Loucy (cell line): ENCODE results near the gene MBTD1.

Experiments used
- H2AFZ ChIP-seq: fragments of 200-600 bp; sonication (generic); 2 replicates; pipeline ENCODE4 v1.6.0; 2016; ENCODE audit warnings: antibody characterized with exemption, mild to moderate bottlenecking, low read length, moderate library complexity
- H3F3A ChIP-seq: fragments of 200-600 bp; 2 replicates; pipeline ENCODE4 v1.6.0; 2016; ENCODE audit warnings: antibody characterized with exemption, low read depth, mild to moderate bottlenecking
- H3K27me3 ChIP-seq: fragments of 200-600 bp; sonication (generic); 2 replicates; pipeline ENCODE4 v1.6.1; 2014; ENCODE audit warnings: low read length, mild to moderate bottlenecking; ENCODE audit not compliant: insufficient read depth, poor library complexity, severe bottlenecking
- H3K36me3 ChIP-seq: fragments of 200-600 bp; sonication (generic); 2 replicates; pipeline ENCODE4 v1.6.1; 2016; ENCODE audit warnings: low read length; ENCODE audit not compliant: insufficient read depth
- H3K4me1 ChIP-seq: fragments of 200-600 bp; sonication (generic); 2 replicates; pipeline ENCODE4 v1.5.1; 2014; ENCODE audit warnings: low read length, mild to moderate bottlenecking; ENCODE audit not compliant: insufficient read depth, poor library complexity, severe bottlenecking
- H3K4me2 ChIP-seq: fragments of 200-600 bp; sonication (generic); 2 replicates; pipeline ENCODE4 v1.6.0; 2014; ENCODE audit warnings: antibody characterized with exemption, low read length, low read depth, mild to moderate bottlenecking; ENCODE audit not compliant: poor library complexity, severe bottlenecking
- H3K4me3 ChIP-seq: fragments of 200-600 bp; sonication (generic); 2 replicates; pipeline ENCODE4 v1.5.1; 2014; ENCODE audit warnings: low read length, mild to moderate bottlenecking, mixed read lengths; ENCODE audit not compliant: poor library complexity, severe bottlenecking
- H3K79me2 ChIP-seq: fragments of 200-600 bp; sonication (generic); 2 replicates; pipeline ENCODE4 v1.6.1; 2014; ENCODE audit warnings: low read length; ENCODE audit not compliant: insufficient read depth
- H3K9ac ChIP-seq: fragments of 200-600 bp; sonication (generic); 2 replicates; pipeline ENCODE4 v1.6.0; 2014; ENCODE audit warnings: mild to moderate bottlenecking, low read depth, low read length, moderate library complexity; ENCODE audit not compliant: poor library complexity, severe bottlenecking
- H3K9me2 ChIP-seq: fragments of 200-600 bp; sonication (generic); replicated peaks from 2 replicates; pipeline ENCODE4 v1.6.1; 2016; ENCODE audit warnings: low read depth, low read length, mixed read lengths
- H3K9me3 ChIP-seq: fragments of 200-600 bp; sonication (generic); 2 replicates; pipeline ENCODE4 v1.6.1; 2014; ENCODE audit warnings: mild to moderate bottlenecking, antibody characterized with exemption, low read length, low read depth; ENCODE audit not compliant: insufficient read depth
- H4K20me1 ChIP-seq: fragments of 200-600 bp; sonication (generic); 2 replicates; pipeline ENCODE4 v1.6.0; 2014; ENCODE audit warnings: antibody characterized with exemption, low read length, mild to moderate bottlenecking; ENCODE audit not compliant: insufficient read depth, poor library complexity, severe bottlenecking
- CTCF ChIP-seq: fragments of 200-600 bp; sonication (generic); conservative IDR thresholded peaks from 2 replicates; pipeline ENCODE4 v1.5.1; 2014; ENCODE audit warnings: mild to moderate bottlenecking, antibody characterized with exemption, low read length
- EZH2phosphoT487 ChIP-seq: fragments of 200-600 bp; IDR thresholded peaks from 2 replicates; pipeline ENCODE4 v1.6.1; 2018; ENCODE audit warnings: antibody characterized with exemption, mild to moderate bottlenecking, moderate library complexity, borderline replicate concordance

The MBTD1 gene

GRCh38 chr17:51155416-51155815, 104.4 kb downstream of the MBTD1 start:
- Histone ChIP-seq H3K27me3 (no peaks in the 10 kb centered on the region), H3K9me3 (no peaks in the 10 kb centered on the region), H3K4me1 (peaks cover 33% of the 10 kb centered on the region), H3K4me2 (peak overlapping the region; percentile 99), H3K79me2 (peaks cover 57% of the 10 kb centered on the region), H3K9ac (peak overlapping the region; percentile 98), H2AFZ (no peak overlapping the region), H3F3A (no peaks in the 10 kb centered on the region), H3K9me2 (no peaks in the 10 kb centered on the region), H3K4me3 (peak overlapping the region; percentile 98), H3K36me3 (peaks cover 27% of the 10 kb centered on the region; the same call in 1 of the 2 replicates), H4K20me1 (peaks cover 3% of the 10 kb centered on the region)
- TF ChIP-seq CTCF: no peak
- no peak for TF ChIP-seq EZH2phosphoT487

GRCh38 chr17:51154176-51154575, 105.7 kb downstream of the MBTD1 start:
- Histone ChIP-seq H3K79me2 (peaks cover 57% of the 10 kb centered on the region), H3K9me3 (no peaks in the 10 kb centered on the region), H2AFZ (peak overlapping the region; percentile 87), H3K36me3 (peaks cover 17% of the 10 kb centered on the region; the same call in 1 of the 2 replicates), H3K4me2 (peak overlapping the region; percentile 99), H3K9me2 (no peaks in the 10 kb centered on the region), H3F3A (no peaks in the 10 kb centered on the region), H4K20me1 (peaks cover 3% of the 10 kb centered on the region), H3K4me1 (peaks cover 33% of the 10 kb centered on the region), H3K4me3 (peak overlapping the region; percentile 98), H3K27me3 (no peaks in the 10 kb centered on the region), H3K9ac (peak overlapping the region; percentile 98)
- TF ChIP-seq CTCF (no peak), EZH2phosphoT487 (no peak)

DNA sequence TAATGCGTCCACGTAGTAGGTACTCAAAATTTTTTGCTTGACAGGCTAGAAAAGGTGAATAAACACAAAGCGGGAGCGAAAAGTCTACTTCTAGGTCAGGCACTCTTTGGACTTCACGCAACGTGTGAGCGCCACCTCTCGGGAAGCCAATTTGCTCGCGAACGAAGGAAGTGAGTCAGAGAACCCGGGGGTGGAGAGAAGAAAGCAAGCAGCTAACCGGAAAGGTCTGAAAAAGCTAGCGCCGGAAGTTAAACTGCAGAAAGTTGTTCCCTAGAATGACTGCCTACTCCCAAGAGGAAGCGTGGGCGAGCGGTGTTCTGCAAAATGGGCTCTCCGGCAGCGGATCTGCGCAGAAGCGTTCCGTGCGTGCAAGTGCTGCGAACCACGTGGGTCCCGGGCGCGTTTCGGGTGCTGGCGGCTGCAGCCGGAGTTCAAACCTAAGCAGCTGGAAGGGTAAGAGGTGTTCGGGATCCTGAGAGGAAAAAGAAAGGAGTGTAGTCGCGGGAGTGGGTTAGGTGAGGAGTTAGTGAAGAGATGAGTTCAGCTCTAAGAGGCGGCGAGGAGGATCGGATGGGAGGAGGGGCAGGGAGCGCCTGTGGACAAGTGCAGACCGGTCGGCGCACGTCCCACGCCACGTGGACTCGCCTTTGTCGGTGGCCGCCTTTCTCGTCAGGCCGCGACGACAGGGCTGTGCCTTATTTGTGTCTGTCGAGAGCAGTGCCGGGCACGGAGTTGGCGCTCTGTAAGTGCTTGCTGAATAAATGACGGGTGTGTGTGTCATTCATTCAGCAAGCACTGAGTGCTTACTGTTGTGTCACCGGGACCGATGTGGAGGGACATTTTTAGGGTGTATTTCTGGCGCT, 106.4 kb downstream of the MBTD1 start, which contains the start of gene NME1:
NME1 (plus strand) TSS at position 350 of the 863 bp plus-strand sequence. CDS start 2,096 bp downstream, outside the sequence.
- peak within 1 kb of the TSS; percentile 99 for H3K4me2 ChIP-seq
- no peaks in the 10 kb centered on the region for H3K9me2 ChIP-seq
- H3K4me3 ChIP-seq: peak within 1 kb of the TSS; percentile 98
- H3K9me3 ChIP-seq: no peaks in the 10 kb centered on the region
- peaks cover 33% of the 10 kb centered on the region for H3K4me1 ChIP-seq
- peak within 1 kb of the TSS; percentile 98 for H2AFZ ChIP-seq
- no peaks in the 10 kb centered on the region for H3K27me3 ChIP-seq
- no peaks in the 10 kb centered on the region for H3F3A ChIP-seq
- H3K79me2 ChIP-seq: peaks cover 50% of the 10 kb centered on the region
- peaks cover 11% of the 10 kb centered on the region; the same call in 1 of the 2 replicates for H3K36me3 ChIP-seq
- H4K20me1 ChIP-seq: peaks cover 3% of the 10 kb centered on the region
- TF ChIP-seq CTCF (peak; percentile 95), EZH2phosphoT487 (no peak)
- H3K9ac ChIP-seq: peak within 1 kb of the TSS; percentile 98
